Nephron progenitor cell (in vitro differentiated cells): ENCODE measurements around the gene EEFSEC.

Experiments used
- DNase-seq: peaks from one replicate; pipeline ENCODE4 v3.0.0; 2021
- H3K27ac Mint-ChIP-seq: 2 replicates; pipeline ENCODE4 v1.8.0; 2021; ENCODE audit warnings: mild to moderate bottlenecking, moderate library complexity, mixed read lengths
- H3K27me3 Mint-ChIP-seq: 2 replicates; pipeline ENCODE4 v1.8.0; 2021; ENCODE audit warnings: mild to moderate bottlenecking, low read depth, mixed read lengths; ENCODE audit not compliant: poor library complexity
- H3K36me3 Mint-ChIP-seq: 2 replicates; pipeline ENCODE4 v1.8.0; 2021; ENCODE audit warnings: low read depth, mixed read lengths
- H3K4me1 Mint-ChIP-seq: 2 replicates; pipeline ENCODE4 v1.8.0; 2021; ENCODE audit warnings: mixed read lengths
- H3K4me3 Mint-ChIP-seq: 2 replicates; pipeline ENCODE4 v1.8.0; 2021; ENCODE audit warnings: mild to moderate bottlenecking, moderate library complexity, mixed read lengths
- H3K9me3 Mint-ChIP-seq: 2 replicates; pipeline ENCODE4 v1.8.0; 2021; ENCODE audit warnings: mild to moderate bottlenecking, moderate library complexity, mixed read lengths
- TF ChIP-seq, protein P1 (sequence below): fragments of 200-600 bp; sonication (generic); IDR thresholded peaks from 2 replicates; pipeline ENCODE4 v1.5.0; 2021; ENCODE audit warnings: antibody characterized with exemption

Gene EEFSEC

DNA sequence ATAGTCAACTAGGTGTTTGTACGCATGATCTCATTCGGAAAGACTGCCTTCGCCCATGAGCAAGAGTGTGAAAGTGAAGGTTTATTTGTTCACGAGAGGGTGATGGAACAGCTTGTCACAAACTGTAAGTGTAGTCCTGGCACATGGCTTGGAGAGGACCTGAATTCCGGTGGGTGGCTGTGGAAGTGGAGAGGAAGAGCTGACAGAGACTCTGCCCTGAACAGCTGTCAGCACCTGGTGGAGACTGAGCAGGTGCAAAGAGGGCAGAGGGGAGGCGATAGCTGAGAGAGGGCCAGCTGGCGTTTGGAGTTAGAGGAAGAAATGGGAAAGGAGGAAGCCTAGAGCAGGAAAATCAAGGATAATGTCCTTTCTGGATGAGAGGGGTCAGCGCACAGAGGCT lies 155.7 kb downstream of the EEFSEC start:
- Mint-ChIP-seq H3K27me3 (peaks cover 13% of the 10 kb centered on the region), H3K27ac (no peak overlapping the region), H3K36me3 (peaks cover 10% of the 10 kb centered on the region), H3K4me3 (no peak overlapping the region), H3K4me1 (no peaks in the 10 kb centered on the region), H3K9me3 (peaks cover 4% of the 10 kb centered on the region)
- DNase-seq = no peak
- TF ChIP-seq, protein P1, sequence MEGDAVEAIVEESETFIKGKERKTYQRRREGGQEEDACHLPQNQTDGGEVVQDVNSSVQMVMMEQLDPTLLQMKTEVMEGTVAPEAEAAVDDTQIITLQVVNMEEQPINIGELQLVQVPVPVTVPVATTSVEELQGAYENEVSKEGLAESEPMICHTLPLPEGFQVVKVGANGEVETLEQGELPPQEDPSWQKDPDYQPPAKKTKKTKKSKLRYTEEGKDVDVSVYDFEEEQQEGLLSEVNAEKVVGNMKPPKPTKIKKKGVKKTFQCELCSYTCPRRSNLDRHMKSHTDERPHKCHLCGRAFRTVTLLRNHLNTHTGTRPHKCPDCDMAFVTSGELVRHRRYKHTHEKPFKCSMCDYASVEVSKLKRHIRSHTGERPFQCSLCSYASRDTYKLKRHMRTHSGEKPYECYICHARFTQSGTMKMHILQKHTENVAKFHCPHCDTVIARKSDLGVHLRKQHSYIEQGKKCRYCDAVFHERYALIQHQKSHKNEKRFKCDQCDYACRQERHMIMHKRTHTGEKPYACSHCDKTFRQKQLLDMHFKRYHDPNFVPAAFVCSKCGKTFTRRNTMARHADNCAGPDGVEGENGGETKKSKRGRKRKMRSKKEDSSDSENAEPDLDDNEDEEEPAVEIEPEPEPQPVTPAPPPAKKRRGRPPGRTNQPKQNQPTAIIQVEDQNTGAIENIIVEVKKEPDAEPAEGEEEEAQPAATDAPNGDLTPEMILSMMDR = no peak

DNA sequence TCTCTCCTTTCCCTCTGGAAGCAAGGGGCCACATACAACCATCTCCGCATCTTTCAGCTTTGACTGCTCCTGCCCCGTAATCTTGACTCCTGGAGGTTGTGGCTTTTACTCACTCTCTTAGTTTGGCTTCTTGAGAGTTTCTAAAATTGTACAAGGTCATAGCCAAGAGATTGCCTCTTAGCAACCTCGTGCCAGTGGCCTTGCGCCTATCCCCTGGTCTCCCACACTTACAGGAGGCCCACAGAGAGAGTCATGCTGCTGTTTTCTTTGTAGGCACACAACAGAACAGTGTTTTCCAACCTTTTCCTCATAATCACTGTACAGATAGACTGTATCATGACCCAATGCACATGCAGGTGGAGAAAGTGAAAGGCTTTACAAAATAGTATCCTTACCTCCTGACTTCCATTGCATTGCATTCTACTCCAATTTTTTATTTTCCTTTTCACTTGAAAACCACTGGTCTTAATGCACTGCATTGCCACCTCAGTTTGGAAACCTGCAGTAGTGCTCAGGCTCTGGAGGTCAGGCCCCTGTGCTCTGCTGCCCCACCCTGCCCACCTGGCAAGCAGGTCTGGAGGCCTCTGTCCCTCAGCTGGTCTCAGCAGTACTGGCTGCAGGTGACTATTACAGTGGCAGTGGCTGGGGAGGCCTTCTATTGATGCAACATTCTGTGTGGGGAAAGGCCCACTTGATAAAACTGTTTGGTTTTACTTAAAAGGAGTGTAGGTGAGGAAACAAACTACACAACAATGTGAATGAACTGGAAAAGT lies 157.2 kb downstream of the EEFSEC start:
- Mint-ChIP-seq H3K9me3 (no peaks in the 10 kb centered on the region), H3K27me3 (peaks cover 13% of the 10 kb centered on the region), H3K4me1 (no peaks in the 10 kb centered on the region), H3K4me3 (no peak overlapping the region), H3K36me3 (no peaks in the 10 kb centered on the region), H3K27ac (no peak overlapping the region)
- TF ChIP-seq, protein P1 = no peak
- DNase-seq = no peak

DNA sequence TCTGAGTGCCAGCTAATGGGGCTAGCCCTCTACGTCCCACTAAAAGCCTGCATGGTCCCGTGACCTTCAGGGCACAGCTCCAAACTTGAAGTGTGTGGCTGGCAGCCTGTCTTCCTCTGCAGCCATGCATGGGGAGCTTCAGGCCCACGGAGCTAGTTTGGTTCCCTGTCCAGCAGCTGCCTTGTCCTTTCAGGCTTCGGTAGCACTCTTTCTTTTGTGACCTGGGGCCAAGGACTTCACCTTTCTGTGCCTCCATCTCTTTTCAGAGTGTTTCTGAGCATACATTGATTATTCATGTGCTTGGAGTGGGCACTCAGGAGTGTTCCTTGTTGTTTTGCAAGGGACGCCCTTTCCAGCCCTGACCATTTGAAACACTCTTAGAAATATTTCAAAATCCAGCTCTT lies 158.2 kb downstream of the EEFSEC start:
- Mint-ChIP-seq H3K4me3 (no peak overlapping the region), H3K27me3 (peaks cover 10% of the 10 kb centered on the region), H3K4me1 (peaks cover 6% of the 10 kb centered on the region), H3K27ac (no peak overlapping the region), H3K9me3 (no peaks in the 10 kb centered on the region), H3K36me3 (no peaks in the 10 kb centered on the region)
- DNase-seq = no peak
- TF ChIP-seq, protein P1 = no peak

DNA sequence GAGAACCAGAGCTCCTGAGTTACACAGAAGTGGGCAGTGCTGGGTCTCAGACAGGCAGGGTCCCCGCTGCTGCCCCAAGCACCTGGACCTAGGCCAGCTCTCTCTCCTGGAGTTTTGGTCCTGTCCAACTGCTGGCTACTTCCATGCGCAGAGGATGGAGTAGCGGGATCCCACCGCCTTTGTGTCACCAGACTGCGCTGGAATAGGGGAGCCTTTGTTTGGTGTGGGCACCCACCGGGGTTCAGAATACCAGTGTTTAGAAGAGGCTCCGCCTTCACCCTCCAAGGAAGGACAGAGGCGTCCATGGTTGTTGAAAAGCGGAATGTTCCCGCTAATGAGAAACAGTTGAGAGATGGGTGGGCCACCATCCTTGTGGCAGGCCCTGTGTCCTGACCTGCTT lies 159.0 kb downstream of the EEFSEC start:
- H3K27ac Mint-ChIP-seq = no peak overlapping the region
- H3K36me3 Mint-ChIP-seq = no peaks in the 10 kb centered on the region
- H3K4me1 Mint-ChIP-seq = peaks cover 15% of the 10 kb centered on the region
- TF ChIP-seq, protein P1 = no peak
- no peak for DNase-seq
- no peaks in the 10 kb centered on the region for H3K9me3 Mint-ChIP-seq
- H3K27me3 Mint-ChIP-seq = peaks cover 10% of the 10 kb centered on the region
- H3K4me3 Mint-ChIP-seq = no peak overlapping the region

DNA sequence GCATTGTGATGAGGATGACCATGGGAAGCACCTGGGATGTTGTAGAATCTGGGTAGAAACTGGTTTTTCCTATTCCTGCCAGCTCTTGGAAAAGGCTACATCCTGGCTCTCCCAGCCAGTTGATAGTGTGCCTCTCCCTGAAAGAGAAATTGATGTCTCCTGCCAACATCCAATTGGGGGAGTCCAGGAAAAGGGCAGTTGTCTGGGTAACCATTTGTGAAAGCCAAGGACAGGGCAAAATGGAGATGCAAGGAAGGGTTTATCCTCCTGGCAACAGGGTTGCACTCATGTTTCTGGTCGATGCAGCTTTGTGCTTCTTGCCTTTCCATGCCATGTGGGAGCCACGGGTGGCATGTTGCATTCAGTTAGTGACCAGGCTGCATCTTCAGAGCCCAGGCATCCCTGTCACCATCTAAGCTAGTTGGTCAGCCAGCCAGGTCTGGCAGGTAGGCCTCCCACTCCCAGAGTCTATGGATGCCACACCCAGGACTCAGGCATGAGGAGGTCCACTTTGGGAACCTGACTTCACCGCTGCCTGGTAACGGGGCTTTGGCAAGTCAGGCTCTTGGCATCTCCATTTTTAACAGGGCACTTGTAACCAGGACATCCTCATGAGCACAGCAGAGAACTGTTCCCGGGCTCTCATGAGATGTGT lies 159.9 kb downstream of the EEFSEC start:
- DNase-seq = no peak
- H3K27me3 Mint-ChIP-seq = peaks cover 10% of the 10 kb centered on the region
- no peak overlapping the region for H3K27ac Mint-ChIP-seq
- no peak overlapping the region for H3K4me3 Mint-ChIP-seq
- no peaks in the 10 kb centered on the region for H3K36me3 Mint-ChIP-seq
- H3K4me1 Mint-ChIP-seq = peaks cover 24% of the 10 kb centered on the region
- no peaks in the 10 kb centered on the region for H3K9me3 Mint-ChIP-seq
- TF ChIP-seq, protein P1 = no peak

DNA sequence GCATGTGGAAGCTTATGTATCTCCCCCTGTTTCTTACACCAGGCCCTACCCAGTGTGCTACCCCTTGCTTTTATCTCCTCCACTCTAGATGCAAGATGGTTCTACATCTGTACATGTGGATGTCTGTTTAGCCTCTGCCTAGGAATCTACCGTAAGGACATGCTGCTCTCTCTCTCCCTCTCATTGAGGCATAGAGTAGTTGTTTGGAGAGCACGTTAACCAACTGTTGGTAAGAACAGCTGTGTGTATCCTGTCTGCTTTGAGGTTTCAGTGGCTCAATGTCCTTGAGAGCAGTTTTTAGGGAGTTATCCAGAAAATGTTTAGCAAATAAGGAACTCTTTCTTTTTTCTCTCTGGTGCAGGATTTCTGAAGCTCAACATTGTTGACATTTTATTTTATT lies 160.7 kb downstream of the EEFSEC start:
- Mint-ChIP-seq H3K4me3 (no peak overlapping the region), H3K27me3 (peaks cover 10% of the 10 kb centered on the region), H3K36me3 (no peaks in the 10 kb centered on the region), H3K27ac (no peak overlapping the region), H3K4me1 (peaks cover 30% of the 10 kb centered on the region), H3K9me3 (no peaks in the 10 kb centered on the region)
- DNase-seq = no peak
- TF ChIP-seq, protein P1 = no peak
